ENCODE measurements around the gene ZNF267.
"Not testable (repeated sequence)": the region's sequence is repeated elsewhere in the genome, so short reads cannot be mapped to it uniquely, and the experiment has no call there.

ZNF267 gene

DNA sequence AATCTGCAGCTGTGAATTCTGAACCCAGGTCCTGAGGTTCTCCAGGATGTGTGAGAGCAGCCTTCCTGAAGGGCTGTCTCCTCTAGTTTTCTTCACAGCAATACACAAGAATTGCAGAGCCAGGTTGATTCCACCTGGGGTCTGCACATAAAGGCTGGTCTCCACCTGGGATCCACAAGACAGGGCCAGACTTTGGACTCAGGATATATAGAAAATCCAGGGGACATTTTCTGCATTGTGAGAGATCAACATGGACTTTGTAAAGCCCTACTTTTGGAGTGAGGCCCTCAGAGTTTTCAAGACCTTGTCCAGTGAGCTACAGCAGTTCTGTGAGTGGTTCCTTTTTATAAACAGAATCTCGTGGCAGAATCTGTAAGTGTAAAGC lies 6.3 kb downstream of the ZNF267 start:
- no peak for DNase-seq (ENCODE audit: low read depth)

DNA sequence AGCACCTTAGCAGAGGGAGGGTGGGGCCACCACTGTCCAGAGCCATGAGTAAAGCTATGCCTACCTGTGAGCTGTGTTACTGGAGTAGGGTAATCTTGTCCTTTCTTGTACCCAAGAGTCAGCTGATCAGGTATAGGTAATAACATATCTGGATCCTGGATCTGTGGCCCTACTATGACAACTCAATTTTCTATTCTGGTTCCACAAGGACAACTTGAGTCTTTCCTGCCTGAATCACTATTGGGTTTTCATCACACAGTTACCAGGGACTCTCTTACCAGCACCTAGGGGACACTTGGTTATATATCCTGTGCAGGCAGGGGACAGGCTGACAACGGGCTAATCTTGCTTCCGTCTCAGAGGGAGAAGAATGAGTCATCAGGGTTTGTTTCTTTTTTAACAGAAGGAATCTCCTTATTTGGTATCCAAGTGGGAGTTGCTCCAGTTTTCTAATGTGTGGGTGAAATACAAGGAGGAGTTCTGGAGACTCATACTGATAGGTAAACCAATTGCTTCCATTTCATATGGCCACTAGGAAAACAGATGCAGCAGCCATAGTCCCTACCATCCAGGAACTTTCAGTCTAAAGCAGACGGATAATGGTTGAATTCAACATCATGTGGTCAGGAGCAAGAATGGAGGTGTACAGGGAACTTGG lies 6.8 kb downstream of the ZNF267 start:
- no peak for DNase-seq (ENCODE audit: low read depth)

GRCh38 chr16:31886227-31886626 lies 12.6 kb downstream of the ZNF267 start:
- DNase-seq (ENCODE audit: low read depth), result no peak

- DNase-seq (ENCODE audit: low read depth), result no peak
These were observed 15.1 kb downstream of the ZNF267 start for GRCh38 chr16:31888735-31889134.

GRCh38 chr16:31892111-31892510 lies 18.5 kb downstream of the ZNF267 start:
- not testable (repeated sequence) for DNase-seq (ENCODE audit: low read depth)

DNA sequence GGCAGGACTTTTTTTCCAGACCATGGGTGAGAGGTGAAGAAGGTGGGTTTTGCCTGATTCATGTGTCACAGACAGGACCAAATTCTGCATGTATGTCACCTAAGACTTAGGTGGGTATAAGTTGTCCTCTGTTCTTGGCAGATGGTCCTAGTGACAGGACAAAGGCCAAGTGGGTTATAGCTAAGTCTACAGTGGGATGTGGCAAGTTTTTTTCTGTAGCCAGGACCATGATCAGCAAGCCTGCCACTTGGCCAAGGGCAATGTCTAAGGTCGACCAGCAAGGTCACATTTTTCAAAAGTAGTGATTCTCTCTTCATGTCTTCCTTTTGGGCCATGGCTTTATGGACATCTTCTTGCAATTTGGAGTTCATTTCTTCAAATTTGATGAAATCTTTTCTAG lies 20.2 kb downstream of the ZNF267 start:
- DNase-seq (ENCODE audit: low read depth), result no peak

DNA sequence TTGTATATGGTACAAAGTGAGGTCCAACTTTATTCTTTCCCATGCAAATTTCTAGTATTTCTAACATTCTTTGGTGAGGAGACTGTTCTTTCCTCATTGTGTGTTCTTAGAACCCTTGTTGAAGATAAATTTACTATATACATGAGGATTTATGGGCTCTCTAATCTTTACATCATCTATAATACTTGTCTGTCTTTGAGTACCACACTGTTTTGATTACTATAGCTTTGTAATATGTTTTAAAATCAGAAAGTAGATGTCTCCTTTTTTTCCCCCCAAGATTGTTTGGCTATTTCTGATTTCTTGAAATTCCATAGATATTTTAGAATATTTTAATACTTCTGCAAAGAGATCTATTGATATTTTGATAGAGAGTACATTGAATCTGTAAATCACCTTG lies 23.7 kb downstream of the ZNF267 start:
- no peak for DNase-seq (ENCODE audit: low read depth)

GRCh38 chr16:31899505-31899904 lies 25.9 kb downstream of the ZNF267 start:
- no peak for DNase-seq (ENCODE audit: low read depth)

- DNase-seq (ENCODE audit: low read depth), result not testable (repeated sequence)
These were observed 31.0 kb downstream of the ZNF267 start for GRCh38 chr16:31904571-31904970.

GRCh38 chr16:31913668-31914067 lies 40.1 kb downstream of the ZNF267 start:
- DNase-seq (ENCODE audit: low read depth), result no peak

GRCh38 chr16:31916056-31916488 lies 42.5 kb downstream of the ZNF267 start:
- DNase-seq (ENCODE audit: low read depth), result no peak

DNA sequence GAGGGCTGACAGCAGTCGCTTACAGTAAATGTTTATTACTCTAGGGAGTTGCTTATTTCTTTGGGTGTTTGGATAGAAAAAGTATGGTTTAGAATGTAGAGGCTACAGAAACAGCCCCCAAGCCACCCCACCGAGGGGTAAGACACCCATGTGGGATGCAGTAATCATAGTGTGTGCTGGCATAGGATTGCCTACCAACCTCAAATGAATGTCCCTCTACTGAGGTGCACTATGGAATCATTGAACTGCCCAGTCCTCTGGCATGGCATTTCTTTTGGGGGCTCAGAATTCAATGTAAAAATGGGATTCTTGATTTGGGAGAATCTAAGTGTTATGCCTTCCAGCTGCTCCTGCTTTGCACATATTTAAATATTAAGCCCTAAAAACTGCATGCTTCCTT lies 46.8 kb downstream of the ZNF267 start:
- DNase-seq (ENCODE audit: low read depth), result no peak

- DNase-seq (ENCODE audit: low read depth), result not testable (repeated sequence)
These were observed 78.2 kb downstream of the ZNF267 start for GRCh38 chr16:31951806-31952205.

DNA sequence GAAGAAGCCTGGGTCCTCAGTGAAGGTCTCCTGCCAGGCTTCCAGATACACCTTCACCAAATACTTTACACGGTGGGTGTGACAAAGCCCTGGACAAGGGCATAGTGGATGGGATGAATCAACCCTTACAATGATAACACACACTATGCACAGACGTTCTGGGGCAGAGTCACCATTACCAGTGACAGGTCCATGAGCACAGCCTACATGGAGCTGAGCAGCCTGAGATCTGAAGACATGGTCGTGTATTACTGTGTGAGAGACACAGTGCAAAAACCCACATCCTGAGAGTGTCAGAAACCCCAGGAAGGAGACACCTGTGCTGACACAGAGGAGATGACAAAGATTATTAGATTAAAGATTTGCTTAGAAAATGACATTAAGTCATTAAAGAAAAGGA lies 78.6 kb downstream of the ZNF267 start:
- peak; percentile 5 for DNase-seq (ENCODE audit: low read depth)

DNA sequence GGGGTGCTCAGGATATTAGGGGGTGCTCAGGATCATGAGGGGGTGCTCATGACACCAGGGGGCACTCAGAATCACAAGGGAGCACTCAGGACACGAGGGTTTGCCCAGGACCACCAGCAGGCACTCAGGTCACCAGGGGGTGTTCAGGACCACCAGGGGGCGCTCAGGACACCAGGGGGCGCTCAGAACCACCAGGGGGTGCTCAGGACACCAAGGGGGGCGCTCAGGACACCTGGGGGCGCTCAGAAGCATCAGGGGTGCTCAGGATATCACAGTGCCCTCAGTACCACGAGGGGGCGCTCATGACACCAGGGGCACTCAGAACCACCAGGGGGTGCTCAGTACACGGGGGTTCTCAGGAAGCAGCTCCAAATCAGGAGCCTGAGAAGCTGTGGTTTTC lies 82.6 kb downstream of the ZNF267 start:
- DNase-seq (ENCODE audit: low read depth), result not testable (repeated sequence)

DNA sequence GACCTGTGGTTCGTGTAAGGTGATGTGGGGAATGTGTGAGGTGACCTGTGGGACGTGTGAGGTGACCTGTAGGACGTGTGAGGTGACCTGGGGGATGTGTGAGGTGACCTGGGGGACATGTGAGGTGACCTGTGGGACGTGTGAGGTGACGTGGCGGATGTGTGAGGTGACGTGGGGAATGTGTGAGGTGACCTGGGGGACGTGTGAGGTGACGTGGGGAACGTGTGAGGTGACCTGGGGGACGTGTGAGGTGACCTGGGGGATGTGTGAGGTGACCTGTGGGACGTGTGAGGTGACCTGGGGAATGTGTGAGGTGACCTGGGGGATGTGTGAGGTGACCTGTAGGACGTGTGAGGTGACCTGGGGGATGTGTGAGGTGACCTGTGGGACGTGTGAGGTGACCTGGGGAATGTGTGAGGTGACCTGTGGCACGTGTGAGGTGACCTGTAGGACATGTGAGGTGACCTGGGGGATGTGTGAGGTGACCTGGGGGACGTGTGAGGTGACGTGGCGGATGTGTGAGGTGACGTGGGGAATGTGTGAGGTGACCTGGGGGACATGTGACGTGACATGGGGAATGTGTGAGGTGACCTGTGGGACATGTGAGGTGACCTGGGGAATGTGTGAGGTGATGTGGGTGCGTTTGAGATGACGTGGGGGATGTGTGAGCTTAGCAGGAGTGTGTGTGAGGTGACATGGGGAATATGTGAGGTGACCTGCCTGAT lies 86.7 kb downstream of the ZNF267 start:
- DNase-seq (ENCODE audit: low read depth), result not testable (repeated sequence)
